ENCODE results near the gene CDK6.

GRCh38 chr7:92884218-92884617 lies 47.8 kb upstream of the CDK6 start:
- no peak for TF ChIP-seq POLR2A (IDR thresholded peaks at IDR 0.05; ENCODE audit: low read length)
- no peak for TF ChIP-seq JUN (IDR thresholded peaks at IDR 0.05)
- no peak for TF ChIP-seq EP300 (IDR thresholded peaks at IDR 0.05)
- TF ChIP-seq RARB (CRISPR knock-in tag; IDR thresholded peaks at IDR 0.05): no peak
- no peak for TF ChIP-seq CTCF (IDR thresholded peaks at IDR 0.05)
- TF ChIP-seq ELK1 (IDR thresholded peaks at IDR 0.05; ENCODE audit: low read depth, low read length): no peak
- TF ChIP-seq RFX5 (IDR thresholded peaks at IDR 0.05): no peak
- TF ChIP-seq, protein P1, sequence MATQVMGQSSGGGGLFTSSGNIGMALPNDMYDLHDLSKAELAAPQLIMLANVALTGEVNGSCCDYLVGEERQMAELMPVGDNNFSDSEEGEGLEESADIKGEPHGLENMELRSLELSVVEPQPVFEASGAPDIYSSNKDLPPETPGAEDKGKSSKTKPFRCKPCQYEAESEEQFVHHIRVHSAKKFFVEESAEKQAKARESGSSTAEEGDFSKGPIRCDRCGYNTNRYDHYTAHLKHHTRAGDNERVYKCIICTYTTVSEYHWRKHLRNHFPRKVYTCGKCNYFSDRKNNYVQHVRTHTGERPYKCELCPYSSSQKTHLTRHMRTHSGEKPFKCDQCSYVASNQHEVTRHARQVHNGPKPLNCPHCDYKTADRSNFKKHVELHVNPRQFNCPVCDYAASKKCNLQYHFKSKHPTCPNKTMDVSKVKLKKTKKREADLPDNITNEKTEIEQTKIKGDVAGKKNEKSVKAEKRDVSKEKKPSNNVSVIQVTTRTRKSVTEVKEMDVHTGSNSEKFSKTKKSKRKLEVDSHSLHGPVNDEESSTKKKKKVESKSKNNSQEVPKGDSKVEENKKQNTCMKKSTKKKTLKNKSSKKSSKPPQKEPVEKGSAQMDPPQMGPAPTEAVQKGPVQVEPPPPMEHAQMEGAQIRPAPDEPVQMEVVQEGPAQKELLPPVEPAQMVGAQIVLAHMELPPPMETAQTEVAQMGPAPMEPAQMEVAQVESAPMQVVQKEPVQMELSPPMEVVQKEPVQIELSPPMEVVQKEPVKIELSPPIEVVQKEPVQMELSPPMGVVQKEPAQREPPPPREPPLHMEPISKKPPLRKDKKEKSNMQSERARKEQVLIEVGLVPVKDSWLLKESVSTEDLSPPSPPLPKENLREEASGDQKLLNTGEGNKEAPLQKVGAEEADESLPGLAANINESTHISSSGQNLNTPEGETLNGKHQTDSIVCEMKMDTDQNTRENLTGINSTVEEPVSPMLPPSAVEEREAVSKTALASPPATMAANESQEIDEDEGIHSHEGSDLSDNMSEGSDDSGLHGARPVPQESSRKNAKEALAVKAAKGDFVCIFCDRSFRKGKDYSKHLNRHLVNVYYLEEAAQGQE (IDR thresholded peaks at IDR 0.05): no peak
- TF ChIP-seq MAFK (IDR thresholded peaks at IDR 0.05; ENCODE audit: partially characterized antibody): no peak
- no peak for TF ChIP-seq SMC3 (IDR thresholded peaks at IDR 0.05)
- TF ChIP-seq USF2 (IDR thresholded peaks at IDR 0.05): no peak
- TF ChIP-seq SREBF2 (IDR thresholded peaks at IDR 0.05): no peak
- TF ChIP-seq, protein P2, sequence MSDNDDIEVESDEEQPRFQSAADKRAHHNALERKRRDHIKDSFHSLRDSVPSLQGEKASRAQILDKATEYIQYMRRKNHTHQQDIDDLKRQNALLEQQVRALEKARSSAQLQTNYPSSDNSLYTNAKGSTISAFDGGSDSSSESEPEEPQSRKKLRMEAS (IDR thresholded peaks at IDR 0.05): no peak
- TF ChIP-seq KDM1A (IDR thresholded peaks at IDR 0.05; ENCODE audit: low read depth): no peak

Measured in A549 (cell line).